ENCODE results near the gene TARBP1. TPM values are rescaled to one million over a fixed set of nuclear protein-coding genes. Genes with fewer than 3 reads are reported as not detected.
A peak's percentile ranks its signal among the peaks of the same experiment; 100 is the strongest.
"Not testable (repeated sequence)": the region's sequence is repeated elsewhere in the genome, so short reads cannot be mapped to it uniquely, and the experiment has no call there.

Gene TARBP1
- total RNA-seq, 1 donor = 47.1 TPM

DNA sequence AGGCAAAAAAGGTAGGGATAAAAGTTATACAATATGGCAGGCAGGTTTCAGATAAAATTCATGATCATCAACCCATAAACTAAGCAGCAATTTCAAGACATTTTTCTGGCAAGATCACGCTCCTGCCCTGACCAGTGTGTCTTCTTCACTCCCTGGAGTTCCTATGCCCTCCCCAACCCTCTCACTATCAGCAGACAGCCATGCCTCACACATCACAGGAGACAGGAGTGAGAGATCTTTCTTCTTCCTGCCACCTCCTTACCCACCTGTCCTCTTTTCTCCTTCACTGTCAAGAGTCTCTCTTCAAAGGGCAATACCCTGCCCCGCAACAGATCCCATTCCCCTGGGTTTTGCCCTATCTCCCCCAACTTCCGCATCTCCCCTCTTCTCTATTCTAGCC is 77.3 kb downstream of the TARBP1 start:
- DNase-seq (ENCODE audit: low read depth in 2 of 3, low spot score in 2 of 3) = no peak

DNA sequence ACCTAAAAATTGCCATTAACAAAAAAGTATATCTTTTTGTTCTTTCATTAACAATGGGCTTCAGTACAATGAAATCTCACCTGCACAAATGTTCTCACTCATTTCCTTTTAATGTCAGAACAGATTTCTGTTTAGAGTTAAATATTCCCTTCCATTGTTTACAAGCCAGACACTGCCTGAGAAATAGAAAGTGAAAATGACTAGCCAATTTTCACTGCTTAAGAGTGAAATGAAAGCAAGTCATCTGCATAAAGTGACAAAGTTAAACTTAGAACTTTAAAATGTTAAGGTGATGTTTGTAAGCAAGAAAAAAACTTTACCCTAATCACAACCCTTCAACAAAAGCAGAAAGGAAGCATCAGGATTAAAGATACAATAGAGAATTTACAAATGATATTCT is 78.2 kb downstream of the TARBP1 start:
- DNase-seq (ENCODE audit: low read depth in 2 of 3, low spot score in 2 of 3) = peak in 1 of 3 donors; percentile 42

DNA sequence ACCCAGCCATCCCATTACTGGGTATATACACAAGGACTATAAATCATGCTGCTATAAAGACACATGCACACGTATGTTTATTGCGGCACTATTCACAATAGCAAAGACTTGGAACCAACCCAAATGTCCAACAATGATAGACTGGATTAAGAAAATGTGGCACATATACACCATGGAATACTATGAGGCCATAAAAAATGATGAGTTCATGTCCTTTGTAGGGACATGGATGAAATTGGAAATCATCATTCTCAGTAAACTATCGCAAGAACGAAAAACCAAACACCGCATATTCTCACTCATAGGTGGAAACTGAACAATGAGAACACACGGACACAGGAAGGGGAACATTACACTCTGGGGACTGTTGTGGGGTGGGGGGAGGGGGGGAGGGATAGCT is 79.5 kb downstream of the TARBP1 start:
- DNase-seq (ENCODE audit: low read depth in 2 of 3, low spot score in 2 of 3) = not testable (repeated sequence)

- peak in 2 of 3 donors; percentile 68 to 78 for DNase-seq (ENCODE audit: low read depth in 2 of 3, low spot score in 2 of 3)
Observed at GRCh38 chr1:234398849-234399381, 80.1 kb downstream of the TARBP1 start.

- no peak for DNase-seq (ENCODE audit: low read depth in 2 of 3, low spot score in 2 of 3)
Observed at GRCh38 chr1:234397732-234398131, 81.2 kb downstream of the TARBP1 start.

- no peak for DNase-seq (ENCODE audit: low read depth in 2 of 3, low spot score in 2 of 3)
Observed at GRCh38 chr1:234396871-234397270, 82.1 kb downstream of the TARBP1 start.

DNA sequence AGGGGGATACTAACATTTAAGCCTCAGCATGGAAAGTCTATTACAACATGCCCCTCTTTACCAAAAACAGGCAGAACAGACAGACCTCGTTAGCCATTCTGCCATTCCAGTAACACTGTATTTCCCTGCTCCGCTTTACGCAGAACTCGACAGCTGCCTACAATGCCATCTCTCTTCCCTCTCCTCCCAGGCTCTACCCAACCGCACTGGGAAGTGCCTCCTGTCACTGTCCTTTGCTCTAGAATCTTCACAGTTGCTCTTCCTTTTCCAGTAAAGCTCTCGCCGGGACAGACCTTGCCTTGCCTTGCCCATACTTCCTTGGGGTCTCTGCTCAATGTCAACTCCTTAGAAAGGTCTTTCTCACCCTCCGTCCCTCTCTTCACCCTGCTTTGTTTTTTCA is 82.9 kb downstream of the TARBP1 start:
- DNase-seq (ENCODE audit: low read depth in 2 of 3, low spot score in 2 of 3) = no peak

DNA sequence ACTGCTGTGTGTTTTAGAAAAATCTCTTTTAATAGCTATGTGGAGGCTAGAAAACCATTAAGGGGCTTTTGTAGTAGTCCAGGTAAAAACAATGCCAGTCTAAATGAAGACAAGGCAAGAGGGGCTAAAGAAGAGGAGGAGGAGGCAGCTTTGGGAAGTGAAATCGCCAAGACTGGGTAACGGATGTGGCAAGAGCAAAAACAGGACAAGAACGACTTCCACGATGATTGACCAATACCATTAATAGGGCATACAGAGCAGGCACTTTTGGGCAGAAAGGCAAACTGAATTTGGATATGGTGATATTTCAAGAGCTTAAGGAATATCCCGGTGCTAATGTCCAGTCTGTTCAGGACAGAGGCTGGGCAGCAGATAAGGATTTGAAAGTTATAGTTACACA is 83.7 kb downstream of the TARBP1 start:
- no peak for DNase-seq (ENCODE audit: low read depth in 2 of 3, low spot score in 2 of 3)

GRCh38 chr1:234393190-234393589 is 85.8 kb downstream of the TARBP1 start:
- DNase-seq (ENCODE audit: low read depth in 2 of 3, low spot score in 2 of 3) = no peak

DNA sequence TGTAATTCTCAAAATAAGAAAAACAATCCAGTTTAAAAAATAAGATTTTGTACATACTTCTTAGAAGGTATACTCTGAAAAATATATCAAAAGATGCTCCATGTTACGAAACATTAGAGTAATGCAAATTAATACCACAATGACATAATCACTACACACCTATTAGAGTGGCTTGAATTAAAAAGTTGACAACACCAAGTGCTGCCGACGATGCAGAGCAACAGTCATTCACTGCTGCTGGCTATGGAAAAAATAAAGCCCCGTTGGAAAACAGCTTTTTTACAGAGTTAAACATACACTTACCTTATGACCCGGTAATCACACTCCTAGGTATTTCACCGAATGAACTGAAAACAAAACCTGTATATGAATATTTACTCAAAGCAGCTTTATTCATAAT is 90.9 kb downstream of the TARBP1 start:
- no peak for DNase-seq (ENCODE audit: low read depth in 2 of 3, low spot score in 2 of 3)

DNA sequence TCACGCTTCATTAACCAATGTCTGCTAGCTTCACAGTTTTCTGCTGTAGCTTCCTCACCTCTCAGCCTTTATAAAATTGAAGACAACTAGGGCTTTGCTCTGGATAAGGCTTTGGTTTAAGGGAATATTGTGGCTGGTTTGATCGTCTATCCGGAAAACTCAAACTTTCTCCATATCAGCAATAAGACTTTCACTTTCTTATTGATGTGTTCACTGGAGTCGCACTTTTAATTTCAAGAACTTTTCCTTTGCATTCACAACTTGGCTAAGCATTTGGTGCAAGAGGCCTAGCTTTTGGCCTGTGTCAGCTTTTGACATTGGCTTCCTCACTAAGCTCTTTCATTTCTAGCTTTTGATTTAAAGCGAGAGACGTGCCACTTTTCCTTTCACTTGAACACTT is 92.9 kb downstream of the TARBP1 start:
- DNase-seq (ENCODE audit: low read depth in 2 of 3, low spot score in 2 of 3) = no peak

- no peak for DNase-seq (ENCODE audit: low read depth in 2 of 3, low spot score in 2 of 3)
Observed at GRCh38 chr1:234381699-234382555, 97.1 kb downstream of the TARBP1 start.

DNA sequence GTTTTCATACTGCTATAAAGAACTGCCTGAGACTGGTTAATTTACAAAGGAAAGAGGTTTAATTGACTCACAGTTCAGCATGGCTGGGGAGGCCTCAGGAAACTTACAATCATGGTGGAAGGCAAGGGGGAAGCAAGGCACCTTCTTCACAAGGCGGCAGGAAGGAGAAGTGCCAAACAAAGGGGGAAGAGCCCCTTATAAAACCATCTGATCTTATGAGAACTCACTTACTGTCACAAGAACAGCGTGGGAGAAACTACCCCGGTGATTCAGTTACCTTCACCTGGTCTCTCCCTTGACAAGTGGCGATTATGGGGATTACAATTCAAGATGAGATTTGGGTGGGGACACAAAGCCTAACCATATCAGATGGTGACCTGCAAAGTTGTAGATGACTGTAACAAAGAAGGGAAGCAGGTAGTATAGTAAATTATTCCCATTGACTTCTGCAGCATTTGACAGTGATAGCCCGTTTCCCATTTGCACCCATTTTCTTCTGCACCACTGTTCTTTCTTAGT is 99.3 kb downstream of the TARBP1 start:
- not testable (repeated sequence) for DNase-seq (ENCODE audit: low read depth in 2 of 3, low spot score in 2 of 3)

- no peak for DNase-seq (ENCODE audit: low read depth in 2 of 3, low spot score in 2 of 3)
Observed at GRCh38 chr1:234375672-234376071, 103.3 kb downstream of the TARBP1 start.

GRCh38 chr1:234373959-234374254 is 105.1 kb downstream of the TARBP1 start:
- DNase-seq (ENCODE audit: low read depth in 2 of 3, low spot score in 2 of 3) = no peak

DNA sequence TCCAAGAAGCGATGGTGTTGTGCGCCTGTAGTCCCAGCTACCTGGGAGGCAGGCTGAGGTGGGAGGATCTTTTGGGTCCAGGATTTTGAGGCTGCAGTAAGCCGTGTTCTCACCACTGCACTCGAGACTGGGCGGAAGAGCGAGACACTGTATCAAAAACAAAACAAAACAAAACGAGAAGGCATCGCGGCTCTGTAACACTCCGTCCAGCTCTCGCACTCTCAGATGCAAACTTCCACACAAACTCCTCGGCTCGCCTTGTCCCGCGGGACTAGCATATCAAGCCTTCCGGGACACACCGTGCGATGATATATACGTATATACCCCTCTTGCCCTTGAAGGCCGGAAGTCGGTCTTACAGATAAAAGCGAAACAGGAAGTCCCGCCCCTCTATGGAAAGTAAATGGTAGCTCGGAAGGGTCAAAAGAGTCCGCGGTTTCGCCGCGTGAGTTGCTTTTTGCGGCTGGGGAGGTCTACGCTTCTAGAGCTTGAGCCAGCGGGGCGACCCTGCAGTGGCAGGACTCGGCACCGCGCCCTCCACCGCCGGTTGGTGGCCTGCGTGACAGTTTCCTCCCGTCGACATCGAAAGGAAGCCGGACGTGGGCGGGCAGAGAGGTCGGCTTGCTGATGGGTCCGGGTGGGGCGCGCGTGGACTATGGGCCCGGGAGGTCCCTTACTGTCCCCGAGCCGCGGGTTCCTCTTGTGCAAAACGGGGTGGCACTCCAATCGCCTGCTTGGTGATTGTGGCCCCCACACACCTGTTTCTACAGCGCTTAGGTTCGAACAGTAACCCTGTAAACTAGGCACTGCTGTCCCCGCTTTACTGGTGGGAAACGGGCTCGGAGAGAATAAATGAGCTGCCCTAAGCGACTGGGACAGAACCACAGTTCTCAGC is 105.7 kb downstream of the TARBP1 start, which contains the start of gene COA6:
COA6 (plus strand) TSS at position 393 of the 895 bp plus-strand sequence; CDS start at position 404, 11 bp downstream.
- peak; percentile 93 to 98 (median 98) for DNase-seq (ENCODE audit: low read depth in 2 of 3, low spot score in 2 of 3)

DNA sequence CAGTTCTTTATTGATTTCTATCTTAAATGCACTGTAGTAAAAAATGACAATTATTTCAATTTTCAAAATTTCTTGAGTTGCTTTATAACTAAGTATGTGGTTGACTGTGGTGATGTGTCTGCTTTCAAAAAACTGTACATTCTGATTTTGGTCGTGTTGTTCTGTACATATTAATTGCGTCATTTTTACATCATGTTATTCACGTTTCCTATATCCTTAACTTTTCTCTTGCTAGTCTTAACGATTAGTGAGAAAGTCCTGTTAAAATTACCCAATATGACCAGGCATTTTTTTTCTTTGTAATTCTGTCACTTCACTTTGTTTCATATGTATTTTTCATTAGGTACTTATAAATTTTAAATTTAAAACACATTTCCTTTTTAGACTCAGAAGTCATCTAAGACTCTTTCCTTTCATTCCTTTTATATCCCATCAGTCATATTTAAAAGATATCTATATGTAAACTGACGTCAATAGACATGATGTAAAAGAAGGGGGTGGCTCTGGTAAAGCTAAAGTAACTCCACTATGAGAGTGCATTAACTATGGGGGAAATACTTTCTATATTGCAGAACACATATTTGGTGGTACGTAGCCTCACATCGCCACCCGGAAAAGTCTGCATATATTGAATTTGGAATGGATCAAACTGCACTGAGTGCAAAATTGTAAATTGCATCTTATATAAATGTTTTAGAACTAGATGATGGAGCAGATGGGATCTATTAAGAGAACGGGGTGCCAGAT is 106.8 kb downstream of the TARBP1 start:
- no peak for DNase-seq (ENCODE audit: low read depth in 2 of 3, low spot score in 2 of 3)

- no peak for DNase-seq (ENCODE audit: low read depth in 2 of 3, low spot score in 2 of 3)
Observed at GRCh38 chr1:234371414-234371813, 107.6 kb downstream of the TARBP1 start.

DNA sequence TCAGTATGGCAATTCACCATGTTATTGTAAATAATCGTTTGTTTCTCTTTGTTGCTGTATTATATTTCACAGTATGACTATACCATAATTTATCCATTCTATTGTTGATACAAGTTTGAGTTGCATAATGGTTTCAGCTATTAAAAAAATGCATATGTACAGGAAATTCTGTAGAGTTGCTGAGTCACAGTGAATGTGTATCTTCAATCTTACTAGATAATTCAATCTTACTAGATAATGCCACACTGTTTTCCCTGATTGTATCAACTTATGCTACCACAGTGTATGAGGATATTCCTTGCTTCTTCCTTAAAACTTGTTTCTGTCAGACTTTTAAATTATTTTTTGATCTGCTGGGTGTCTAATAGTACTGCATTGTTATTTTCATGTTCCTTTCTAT is 109.2 kb downstream of the TARBP1 start:
- DNase-seq (ENCODE audit: low read depth in 2 of 3, low spot score in 2 of 3) = no peak

DNA sequence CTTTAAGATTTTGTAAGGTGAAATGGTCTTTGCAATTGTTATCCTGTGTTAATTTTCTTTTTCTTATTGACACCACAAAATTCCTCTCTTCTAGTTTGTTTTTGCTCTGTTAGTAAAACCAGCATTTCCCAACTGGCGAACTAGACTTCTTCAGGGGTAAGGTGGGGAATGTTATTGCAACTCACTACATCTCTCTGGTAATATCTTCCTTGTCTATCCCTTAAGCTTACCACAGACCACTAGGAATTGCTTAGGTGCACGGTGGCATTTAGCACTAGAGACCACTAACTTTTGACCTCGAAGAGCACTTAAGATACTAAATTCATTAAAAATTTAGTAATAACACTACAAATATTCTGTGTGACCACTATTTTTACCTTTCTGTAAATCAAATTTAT is 109.9 kb downstream of the TARBP1 start:
- no peak for DNase-seq (ENCODE audit: low read depth in 2 of 3, low spot score in 2 of 3)

Measured in hematopoietic multipotent progenitor cell (in vitro differentiated cells).